Left cardiac atrium (tissue), 4 donors: ENCODE measurements around the gene PTPRN2. TPM values are rescaled to one million over a fixed set of nuclear protein-coding genes. Genes with fewer than 3 reads are reported as not detected.

Experiments used
- ATAC-seq, 2 donors: fragments of 200-7000 bp; cut with Tn5 transposase; one replicate each; pipeline ENCODE4 v1.9.1; 2020; ENCODE audit warnings: mild to moderate bottlenecking in 2 of 2, moderate library complexity in 2 of 2
- DNase-seq: peaks from one replicate; pipeline ENCODE4 v3.0.0-alpha.2; 2020
- intact Hi-C, 2 donors: fragments of 100-400 bp; cut with DNase I; formaldehyde crosslinking; loops; one replicate each; pipeline versions ENCODE4 v1.14.1 to v1.15.1; 2022 to 2023
- total RNA-seq, 2 donors: library from RNA; stranded (reverse); fragmentation: NEBNext Ultra II Directional; extraction: Animal tissue kit (Norgen Biotek cat#: 25700); gene quantifications; one replicate each; pipeline ENCODE4 v1.2.1, GENCODE V29; 2021
- donor health status: DM: no; HTN: yes; CAD: no.
- donor health status: DM: no; HTN: yes; CAD: no; lungs with severe emphysema.
- donor health status: DM: yes; HTN: yes; CAD: no.
- donor health status: Dilated cardiomyopathy.

Gene PTPRN2
- total RNA-seq, 2 donors from 2014 or later: 1.9 to 2.3 TPM

DNA sequence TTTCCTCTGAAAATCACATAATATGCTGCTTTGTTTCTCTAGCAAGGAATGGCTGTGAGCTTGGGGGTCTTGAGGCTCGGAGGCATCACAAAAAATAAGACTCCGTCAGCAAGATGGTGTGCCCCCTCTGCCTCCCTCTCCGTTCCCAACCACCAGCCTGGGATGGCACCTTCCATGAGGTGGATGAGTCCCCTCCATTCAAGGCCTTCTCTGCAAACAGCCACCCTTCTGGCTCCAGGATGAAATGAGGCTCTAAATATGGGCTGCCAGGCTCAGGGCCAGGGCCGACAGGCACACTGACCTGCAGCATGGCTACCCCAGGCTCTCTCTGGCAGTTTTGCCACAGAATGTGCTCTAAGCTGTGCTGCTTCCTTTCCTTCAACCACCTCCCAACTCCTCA lies 521.5 kb downstream of the PTPRN2 start:
- intact Hi-C loops: no loop called here
- ATAC-seq: no peak
- DNase-seq: no peak

DNA sequence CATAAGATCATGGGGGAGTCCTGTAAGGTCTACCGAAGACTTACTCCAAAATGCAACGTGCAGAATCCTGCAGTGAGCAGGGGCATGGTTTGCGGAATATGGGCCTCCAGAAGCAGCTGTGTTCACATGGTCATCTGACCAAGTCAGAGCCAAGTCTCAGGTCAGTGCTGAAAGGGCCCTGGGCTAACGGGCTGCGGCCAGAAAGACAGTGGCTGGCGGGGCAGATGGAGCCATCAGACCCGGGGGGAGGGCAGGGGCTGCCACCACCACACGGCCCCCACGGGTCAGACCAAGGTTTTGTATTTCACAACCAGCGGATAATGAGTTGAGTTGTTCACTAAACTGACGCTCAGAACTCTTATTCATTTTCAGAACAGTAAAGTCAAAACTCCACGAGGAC lies 522.3 kb downstream of the PTPRN2 start:
- DNase-seq (no peak), ATAC-seq (no peak)
- intact Hi-C loops: no loop called here

DNA sequence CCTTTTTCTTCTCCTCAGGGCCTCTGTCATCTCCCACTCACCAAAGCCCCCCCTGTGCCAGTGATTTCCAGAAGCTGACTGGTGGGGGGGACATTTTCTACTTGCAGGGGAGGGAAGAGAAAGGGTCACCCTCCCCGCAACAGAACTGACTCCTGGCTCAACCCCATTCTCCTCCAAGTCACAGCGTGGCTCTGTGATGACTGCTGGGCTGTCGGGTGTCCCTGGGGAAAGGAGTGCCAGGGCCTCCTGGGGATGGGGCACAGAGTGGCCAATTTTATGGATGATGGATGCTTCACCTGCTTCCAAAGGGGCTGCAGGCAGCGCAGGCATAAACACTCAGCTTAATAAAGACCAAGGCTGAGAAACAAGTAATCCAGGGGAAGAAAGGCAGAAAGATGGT lies 523.0 kb downstream of the PTPRN2 start:
- intact Hi-C loops: no loop called here
- DNase-seq: no peak
- no peak for ATAC-seq

DNA sequence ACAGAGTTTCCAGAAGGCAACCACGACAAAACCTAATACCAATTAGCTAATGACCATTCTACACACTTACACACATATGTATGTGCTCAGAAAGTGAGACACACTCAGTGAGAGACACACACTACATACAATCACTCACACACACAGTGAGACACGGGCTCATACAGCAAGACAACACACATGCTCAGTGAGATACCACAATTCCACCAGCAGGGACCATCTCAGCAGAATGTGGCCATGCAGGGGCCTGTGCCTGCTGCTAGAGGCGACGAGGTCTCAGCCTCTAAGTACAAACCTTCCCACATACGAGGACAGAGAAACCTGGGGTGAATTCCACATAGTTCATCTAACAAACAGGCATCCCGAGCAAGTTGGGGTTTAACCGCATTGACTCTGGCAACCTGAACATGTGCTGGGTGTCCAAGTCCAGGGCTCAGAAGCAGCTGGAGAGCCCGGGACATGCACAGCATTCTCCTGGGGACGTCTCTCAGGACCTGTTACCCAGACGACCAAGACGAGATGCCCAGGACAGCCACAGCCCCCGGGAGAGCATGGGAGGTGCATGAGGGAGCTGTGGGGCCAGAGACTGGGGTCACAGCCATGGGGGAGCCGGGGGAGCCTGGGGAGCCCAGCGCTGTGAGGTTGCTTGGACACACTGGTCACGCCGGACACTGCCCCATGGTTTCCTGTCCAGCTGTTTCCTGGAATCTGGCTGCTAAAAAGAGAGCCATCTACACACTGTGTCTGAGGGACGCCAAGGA lies 523.6 kb downstream of the PTPRN2 start:
- DNase-seq (no peak), ATAC-seq (no peak)
- intact Hi-C loops: no loop called here

DNA sequence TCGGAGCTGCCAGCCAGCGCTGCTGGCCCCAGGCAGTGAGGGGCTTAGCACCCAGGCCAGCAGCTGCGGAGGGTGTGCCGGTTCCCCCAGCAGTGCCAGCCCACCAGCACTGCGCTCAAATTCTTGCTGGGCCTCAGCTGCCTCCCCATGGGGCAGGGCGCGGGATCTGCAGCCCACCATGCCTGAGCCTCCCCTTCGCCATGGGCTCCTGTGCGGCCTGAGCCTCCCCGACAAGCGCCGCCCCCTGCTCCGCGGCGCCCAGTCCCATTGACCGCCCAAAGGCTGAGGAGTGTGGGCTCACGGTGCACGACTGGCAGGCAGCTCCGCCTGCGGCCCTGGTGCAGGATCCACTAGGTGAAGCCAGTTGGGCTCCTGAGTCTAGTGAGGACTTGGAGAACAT lies 525.0 kb downstream of the PTPRN2 start:
- ATAC-seq (no peak), DNase-seq (no peak)
- intact Hi-C loops: no loop called here

DNA sequence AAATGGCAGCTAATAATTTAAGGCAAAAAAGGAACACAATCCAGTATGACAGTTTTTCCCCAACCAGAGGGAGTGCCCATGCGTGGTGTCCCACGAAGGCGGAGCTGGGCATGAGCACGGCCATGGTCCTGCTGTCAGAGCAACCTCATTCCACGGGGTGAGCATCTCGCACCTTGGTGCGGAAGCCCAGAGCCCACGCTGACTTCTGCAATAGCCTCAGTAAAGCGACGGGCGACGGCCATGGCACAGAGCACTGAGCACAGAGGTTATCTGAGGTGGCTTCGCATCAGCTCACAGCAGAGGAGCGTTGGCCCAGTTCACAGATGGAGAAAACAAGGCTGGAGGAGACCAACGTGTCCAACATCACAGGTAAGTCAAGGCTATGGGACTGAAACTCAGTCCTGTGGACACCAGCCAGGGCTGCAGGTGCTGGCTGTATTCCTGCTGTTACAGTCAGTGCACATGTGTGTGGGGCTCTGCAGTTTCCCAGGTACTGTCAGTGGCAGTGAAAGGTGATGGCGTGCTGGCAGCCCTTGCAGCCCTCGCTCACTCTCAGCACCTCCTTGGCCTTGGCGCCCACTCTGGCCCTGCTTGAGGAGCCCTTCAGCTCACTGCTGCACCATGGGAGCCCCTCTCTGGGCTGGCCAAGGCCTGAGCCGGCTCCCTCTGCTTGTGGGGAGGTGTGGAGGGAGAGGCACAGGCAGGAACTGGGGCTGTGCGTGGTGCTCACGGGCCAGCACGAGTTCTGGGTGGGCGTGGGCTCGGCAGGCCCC lies 525.6 kb downstream of the PTPRN2 start:
- DNase-seq: no peak
- ATAC-seq: no peak
- intact Hi-C loops: no loop called here

DNA sequence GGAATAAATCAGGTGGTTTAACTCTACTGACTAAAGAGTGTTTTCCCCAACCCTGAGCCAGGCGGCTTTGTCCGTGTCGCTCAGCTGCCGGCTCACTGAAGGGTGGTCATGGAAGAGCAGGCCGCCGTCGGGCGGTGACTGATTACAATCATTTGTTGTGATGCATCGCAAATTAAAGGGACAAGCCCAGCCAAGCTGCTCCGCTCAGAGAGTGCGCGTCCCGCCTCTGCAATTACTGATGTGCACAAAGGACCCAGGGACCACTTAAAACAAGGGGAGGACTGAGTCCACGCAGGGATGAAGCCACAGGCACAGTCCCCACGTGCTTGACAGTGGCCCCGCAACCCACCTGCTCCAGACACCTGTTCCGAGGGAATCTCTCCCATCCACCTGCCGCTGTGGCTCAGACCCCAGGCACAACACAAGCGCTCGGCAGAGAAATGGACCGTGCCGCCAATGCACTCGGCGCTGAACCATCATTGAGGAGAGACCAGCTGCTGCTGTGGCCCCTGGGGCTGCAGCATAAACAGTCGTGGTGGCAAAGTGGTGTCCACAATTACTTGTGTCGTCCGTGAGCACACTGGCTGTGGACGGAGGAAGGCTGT lies 526.5 kb downstream of the PTPRN2 start:
- no peak for DNase-seq
- no peak for ATAC-seq
- intact Hi-C loops: no loop called here

DNA sequence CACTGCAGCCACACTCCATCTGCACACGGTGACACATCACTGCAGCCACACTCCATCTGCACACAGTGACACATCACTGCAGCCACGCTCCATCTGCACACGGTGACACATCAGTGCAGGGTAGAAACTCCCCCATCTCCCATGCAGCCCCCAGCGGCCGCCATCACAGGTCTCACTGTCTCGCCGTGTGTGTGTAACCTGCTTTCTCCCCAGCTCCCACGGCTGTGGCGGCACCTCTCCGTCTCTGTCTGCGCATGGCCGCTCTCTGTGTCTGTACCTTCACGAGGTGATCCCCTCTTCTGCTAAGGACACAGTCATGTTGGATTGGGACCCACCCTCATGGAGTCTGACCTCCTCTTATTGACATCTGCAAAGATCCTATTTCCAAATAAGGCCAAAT lies 527.4 kb downstream of the PTPRN2 start:
- intact Hi-C loops: no loop called here
- no peak for DNase-seq
- ATAC-seq: no peak

DNA sequence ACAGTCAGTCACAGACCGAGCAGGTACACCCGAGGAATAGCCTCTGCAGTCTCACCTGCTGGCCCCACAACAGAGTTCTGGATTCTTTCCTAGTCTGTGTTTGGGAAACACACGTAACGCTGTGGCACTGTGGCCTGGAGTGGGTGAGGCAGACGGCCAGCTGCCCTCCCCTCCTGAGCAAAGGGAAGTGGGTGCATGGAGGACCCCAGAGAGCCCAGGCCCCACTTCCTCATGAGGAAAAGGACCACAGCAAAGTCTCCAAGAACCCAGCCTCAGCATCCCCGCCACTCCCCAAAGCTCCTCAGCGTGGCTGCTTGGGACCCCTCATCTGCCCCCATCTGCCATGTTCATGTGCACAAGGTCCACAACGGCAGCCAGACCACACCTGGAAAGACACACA lies 530.2 kb downstream of the PTPRN2 start:
- ATAC-seq (no peak), DNase-seq (no peak)
- intact Hi-C loops: no loop called here

DNA sequence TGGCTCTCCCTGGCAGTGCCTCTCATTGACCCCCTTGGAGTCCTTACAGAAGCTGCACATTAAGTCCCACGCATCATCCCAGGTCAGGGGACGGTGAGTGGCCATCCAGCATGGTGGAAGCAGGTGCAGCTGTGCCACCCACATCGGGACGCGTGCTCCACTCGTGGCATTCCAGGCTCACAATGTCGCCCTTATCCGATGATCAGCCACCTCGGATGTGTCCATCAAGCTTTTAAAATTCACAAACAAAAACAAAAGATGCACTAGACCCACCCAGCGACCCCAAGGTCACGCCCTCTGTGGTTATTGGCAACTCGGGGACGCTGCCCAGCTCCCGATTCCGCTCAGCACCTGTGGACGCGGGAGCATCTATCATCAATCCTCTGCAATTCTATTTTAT lies 530.9 kb downstream of the PTPRN2 start:
- DNase-seq: no peak
- no peak for ATAC-seq

DNA sequence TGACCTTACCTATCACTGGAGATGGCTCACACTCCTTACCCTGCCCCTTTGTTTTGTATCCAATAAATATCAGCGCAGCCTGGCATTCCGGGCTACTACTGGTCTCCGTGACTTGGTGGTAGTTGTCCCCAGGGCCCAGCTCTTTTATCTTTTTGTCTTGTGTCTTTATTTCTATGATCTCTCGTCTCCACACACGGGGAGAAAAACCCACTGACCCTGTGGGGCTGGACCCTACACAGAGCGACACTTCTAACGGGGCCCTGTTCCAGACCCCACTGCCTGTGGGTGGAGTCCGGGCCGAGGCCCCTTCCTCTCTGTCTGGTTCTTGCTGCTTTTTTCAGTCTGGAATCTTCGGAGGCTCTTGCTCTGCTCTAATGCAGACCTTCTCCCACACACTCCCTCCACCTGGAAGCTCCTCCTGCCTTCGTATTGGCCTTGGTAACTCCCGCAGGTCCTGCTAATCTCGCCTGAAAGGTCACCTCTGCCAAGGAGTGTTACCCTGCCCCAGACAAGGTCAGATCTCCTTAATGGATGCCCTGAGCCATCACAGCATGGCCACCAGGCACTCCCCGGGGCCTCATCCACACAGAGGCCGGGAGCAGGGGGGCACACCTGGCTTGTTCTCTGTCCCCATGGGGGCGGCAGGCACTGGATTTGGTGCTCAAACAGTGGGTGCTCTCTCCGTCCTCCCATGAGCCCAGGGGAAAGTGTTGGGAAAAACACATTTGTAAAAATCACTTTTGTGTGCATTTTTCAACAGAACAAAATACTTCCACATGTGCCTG lies 531.7 kb downstream of the PTPRN2 start:
- DNase-seq (no peak), ATAC-seq (no peak)
- intact Hi-C loops: no loop called here

More for the DNA sequence above, 530.9 kb downstream of the PTPRN2 start:
- intact Hi-C loops: no loop called here

DNA sequence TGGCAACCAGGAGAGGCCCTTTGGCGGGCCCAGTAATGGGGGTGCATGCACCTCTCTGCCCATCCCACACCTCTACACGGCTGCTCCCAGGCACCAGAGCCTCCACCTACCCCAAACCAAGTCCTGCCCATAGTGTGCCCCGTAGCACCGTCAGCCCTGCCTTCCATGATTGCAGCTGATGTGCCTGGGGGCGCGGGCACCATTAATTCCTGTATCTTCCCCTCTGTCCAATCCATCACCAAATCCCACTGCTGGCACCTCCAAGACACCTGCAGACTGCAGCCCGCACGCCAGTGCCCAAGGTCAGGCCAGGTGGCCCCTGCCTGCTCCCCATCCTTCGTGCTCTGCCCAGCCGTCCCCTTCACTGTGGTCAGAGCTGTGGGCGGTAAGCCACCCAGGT lies 533.0 kb downstream of the PTPRN2 start:
- DNase-seq (no peak), ATAC-seq (no peak)
- intact Hi-C loops: no loop called here

DNA sequence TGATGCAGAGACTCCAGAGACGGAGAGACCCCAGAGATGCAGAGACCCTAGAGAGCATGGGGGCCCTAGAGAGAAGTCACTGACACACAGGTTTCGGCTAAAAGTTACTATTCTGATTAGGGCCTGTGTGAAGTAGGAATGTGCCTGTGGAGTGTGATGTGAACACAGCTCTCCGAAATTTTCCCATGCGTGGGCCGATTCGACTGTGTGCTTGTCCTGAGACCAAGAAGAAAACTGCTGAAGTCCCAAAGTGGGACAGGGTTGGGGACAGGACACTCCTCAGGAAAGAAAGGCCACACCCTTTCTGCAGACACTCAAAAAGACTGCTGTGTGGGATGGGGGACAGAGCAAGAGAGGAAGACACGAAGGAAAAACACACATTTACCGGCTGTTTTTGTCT lies 533.5 kb downstream of the PTPRN2 start:
- no peak for DNase-seq
- ATAC-seq: no peak
- intact Hi-C loops: no loop called here

DNA sequence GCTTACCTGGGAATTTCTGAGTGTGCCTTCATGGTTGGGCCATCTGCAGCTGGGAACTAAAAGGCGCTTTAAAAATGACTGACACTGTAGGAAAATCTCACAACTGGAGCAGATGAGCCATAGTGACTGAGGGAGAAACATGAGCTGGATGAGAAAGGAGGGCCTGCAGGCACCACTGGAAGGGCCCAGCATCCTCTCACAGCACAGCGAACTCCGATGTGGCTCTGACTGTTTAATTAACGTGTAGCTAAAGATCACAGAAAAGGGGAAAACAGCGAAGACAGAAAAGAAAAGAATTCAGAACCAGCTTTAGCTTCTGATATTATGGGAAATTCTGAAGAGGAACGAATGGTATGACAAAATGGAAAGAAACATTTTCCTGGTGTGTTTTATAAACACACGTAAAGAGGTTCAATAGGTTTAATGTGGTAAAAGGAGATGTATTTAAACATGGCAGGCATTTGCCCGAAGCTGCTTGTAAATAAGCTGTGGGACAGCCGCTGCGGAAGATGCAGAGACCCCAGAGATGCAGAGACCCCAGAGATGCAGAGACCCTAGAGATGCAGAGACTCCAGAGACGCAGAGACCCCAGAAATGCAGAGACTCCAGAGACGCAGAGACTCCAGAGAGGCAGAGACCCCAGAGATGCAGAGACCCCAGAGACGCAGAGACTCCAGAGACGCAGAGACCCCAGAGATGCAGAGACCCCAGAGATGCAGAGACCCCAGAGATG lies 534.3 kb downstream of the PTPRN2 start:
- intact Hi-C loops: no loop called here
- ATAC-seq (no peak), DNase-seq (no peak)

DNA sequence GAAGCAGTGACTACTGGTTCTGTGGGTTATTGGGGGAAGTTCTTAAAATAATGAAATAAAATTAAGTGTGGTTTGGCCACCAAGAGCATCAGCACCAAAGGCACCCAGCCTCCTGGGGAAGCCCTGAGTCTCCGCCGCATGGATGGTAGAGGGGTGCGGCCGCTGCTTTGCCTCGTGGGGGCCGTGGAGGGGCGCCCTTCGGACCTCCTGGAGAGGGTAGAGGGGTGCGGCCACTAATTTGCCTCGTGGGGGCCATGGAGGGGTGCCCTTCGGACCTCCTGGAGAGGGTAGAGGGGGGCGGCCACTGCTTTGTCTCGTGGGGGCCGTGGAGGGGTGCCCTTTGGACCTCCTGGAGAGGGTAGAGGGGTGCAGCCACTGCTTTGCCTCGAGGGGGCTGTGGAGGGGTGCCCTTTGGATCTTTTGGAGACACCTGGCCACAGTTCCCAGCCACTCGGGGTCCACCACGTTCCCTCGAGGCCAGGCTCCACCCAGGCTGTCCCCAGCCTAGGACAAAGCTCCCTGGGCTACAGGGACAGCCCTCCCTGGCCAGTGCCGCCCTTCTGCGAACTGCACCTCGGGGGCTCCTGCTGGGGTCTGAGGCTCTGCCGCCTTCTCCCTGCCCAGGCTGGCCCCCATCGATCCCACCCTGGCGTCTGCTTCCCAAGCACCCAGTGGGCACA lies 535.1 kb downstream of the PTPRN2 start:
- no peak for ATAC-seq
- DNase-seq: no peak
- intact Hi-C loops: no loop called here

DNA sequence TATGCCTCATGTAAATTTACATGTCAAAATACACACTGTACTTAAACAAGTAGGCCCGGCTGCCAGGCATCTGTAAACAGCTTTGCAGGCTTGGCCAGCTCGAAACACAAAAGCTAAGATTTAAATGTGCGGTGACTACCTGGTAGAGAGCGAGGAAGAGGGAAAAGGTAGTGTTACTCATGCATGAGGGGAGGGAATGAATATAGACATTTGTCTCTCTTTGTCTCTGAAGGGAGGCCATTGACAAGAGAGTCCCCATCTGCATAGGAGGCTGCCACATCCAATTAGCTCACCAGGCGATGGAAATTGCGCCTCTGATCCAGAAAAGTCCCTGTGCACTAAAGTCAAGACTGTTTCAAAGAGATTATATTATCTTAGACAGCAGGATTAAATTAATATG lies 535.8 kb downstream of the PTPRN2 start:
- no peak for DNase-seq
- no peak for ATAC-seq
- intact Hi-C loops: no loop called here

DNA sequence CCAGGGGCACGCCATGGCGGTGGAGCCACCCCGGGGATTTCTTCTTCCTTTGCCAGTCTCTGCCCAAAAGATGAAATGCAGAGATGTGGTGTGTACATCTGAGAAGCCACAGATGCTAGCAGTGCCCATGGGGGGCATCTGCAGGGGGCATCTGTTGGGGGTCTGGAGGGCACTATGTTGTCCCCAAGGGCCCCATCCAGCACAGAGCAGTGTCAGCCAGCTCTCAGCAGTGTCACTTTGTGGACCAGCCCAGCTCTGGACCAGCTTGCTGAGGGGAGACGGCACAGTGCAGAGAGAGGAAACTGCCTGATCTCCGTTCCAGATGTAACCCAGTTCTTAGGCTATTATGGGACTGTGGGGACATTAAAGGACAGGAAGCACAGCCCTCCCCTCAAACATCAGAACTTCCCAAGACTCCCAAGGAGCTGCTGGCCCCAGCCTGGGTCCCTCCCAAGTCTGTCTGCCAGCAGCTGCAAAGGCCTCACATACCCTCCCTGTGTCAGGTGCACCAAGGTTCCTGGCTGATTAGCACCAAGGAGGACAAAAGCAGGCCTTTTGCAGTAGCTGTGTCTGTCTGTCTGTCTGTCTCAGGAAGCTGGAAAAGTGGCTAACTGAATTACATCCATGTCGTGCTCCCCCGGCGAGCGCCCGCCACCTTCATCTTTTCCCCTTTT lies 536.5 kb downstream of the PTPRN2 start:
- no peak for ATAC-seq

DNA sequence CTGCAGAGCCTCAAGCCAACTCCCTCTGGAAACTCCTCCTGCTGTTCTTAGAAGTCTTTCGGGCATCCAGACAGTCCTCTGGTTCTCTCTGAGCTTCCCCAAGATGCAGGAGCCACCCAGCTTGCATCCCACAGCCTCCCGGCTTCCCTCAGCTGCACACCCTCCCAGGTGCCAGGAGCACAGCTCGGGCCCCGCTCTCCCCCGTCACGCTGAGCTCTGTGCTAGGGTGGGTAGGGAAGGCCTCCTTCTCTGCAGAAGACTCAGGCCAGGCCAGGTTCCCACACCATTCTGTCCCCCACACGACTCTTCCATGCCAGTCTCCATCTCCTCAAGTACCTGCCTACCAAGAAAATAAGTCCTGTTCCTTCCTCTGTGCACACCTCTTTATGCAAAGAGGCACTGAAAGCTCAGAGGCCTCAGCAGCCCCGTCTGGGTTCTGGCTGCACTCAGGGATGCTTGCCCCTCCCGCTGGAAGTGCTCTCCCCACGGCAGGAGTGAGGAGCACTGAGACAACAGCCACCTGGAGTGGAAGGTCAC lies 537.1 kb downstream of the PTPRN2 start:
- intact Hi-C loops: no loop called here
- ATAC-seq: no peak
- no peak for DNase-seq

More for the DNA sequence above, 536.5 kb downstream of the PTPRN2 start:
- DNase-seq: no peak
- intact Hi-C loops: no loop called here
